Naive thymus-derived CD8-positive, alpha-beta T cell (primary cell): ENCODE measurements around the gene OR2H2. TPM values are rescaled to one million over a fixed set of nuclear protein-coding genes. Genes with fewer than 3 reads are reported as not detected.

Experiments
- ATAC-seq, 2 donors: fragments of 150-1000 bp; cut with Tn5 transposase in 1 of 2; sonication (Bioruptor Pico), chemical (Tn5 transposase) in 1 of 2; 1 replicate in 1 of 2; 2 replicates in 1 of 2; pipeline ENCODE4 v1.10.0; 2021; ENCODE audit warnings: mild to moderate bottlenecking in 2 of 2, moderate library complexity in 2 of 2
- POLR2A ChIA-PET: fragments of 350-600 bp; sonication (Branson Sonifier 250); formaldehyde crosslinking; loops from one replicate; lab custom pipeline; 2021; ENCODE audit warnings: antibody characterized with exemption; lab: Charles Lee
- DNase-seq, 10 donors: peaks; one replicate each; pipeline versions ENCODE4 v3.0.0 to v3.0.0-alpha.2; 2020 to 2022
- H3K27ac Mint-ChIP-seq, 10 donors: one replicate each; pipeline ENCODE4 v1.8.0; 2020 to 2022; ENCODE audit warnings: mild to moderate bottlenecking in 10 of 10, mixed read lengths in 10 of 10, moderate library complexity in 4 of 10, inconsistent platforms in 1 of 10
- H3K27me3 Mint-ChIP-seq, 5 donors: one replicate each; pipeline ENCODE4 v1.8.0; 2021 to 2022; ENCODE audit warnings: mixed read lengths in 5 of 5
- H3K36me3 Mint-ChIP-seq, 3 donors: one replicate each; pipeline ENCODE4 v1.8.0; 2020 to 2022; ENCODE audit warnings: mixed read lengths in 3 of 3, mild to moderate bottlenecking in 2 of 3, inconsistent platforms in 1 of 3
- H3K4me1 Mint-ChIP-seq, 4 donors: one replicate each; pipeline ENCODE4 v1.8.0; 2021 to 2022; ENCODE audit warnings: mixed read lengths in 4 of 4
- H3K4me3 Mint-ChIP-seq, 10 donors: one replicate each; pipeline ENCODE4 v1.8.0; 2020 to 2022; ENCODE audit warnings: mild to moderate bottlenecking in 10 of 10, mixed read lengths in 10 of 10, moderate library complexity in 6 of 10, inconsistent platforms in 1 of 10
- H3K9me3 Mint-ChIP-seq, 9 donors: one replicate each; pipeline ENCODE4 v1.8.0; 2020 to 2022; ENCODE audit warnings: mixed read lengths in 9 of 9, mild to moderate bottlenecking in 3 of 9, inconsistent platforms in 1 of 9, moderate library complexity in 1 of 9
- polyA plus RNA-seq, 3 donors: library from polyadenylated mRNA; unstranded; fragments of 300-500 nt; fragmentation: Illumina TruSeq; gene quantifications; one replicate each; pipeline ENCODE4 v1.2.3, GENCODE V29; 2021
- total RNA-seq, 8 experiments: library from RNA in 2 of 8; stranded (reverse) in 2 of 8; gene quantifications; one replicate each; pipeline ENCODE4 v1.2.3 and lab custom pipeline; 2021 to 2026

Gene OR2H2
- total and polyA plus RNA-seq, 5 experiments from 2014 or later, result not detected

GRCh38 chr6:29633534-29633905 lies 48.6 kb downstream of the OR2H2 start:
- Mint-ChIP-seq H3K27ac (peak overlapping the region; percentile 3 to 94 (median 86)), H3K27me3 (peaks cover 0 to 3% (median 0%) of the 10 kb centered on the region in 5 donors), H3K9me3 (no peaks in the 10 kb centered on the region), H3K36me3 (no peaks in the 10 kb centered on the region), H3K4me1 (peaks cover 26 to 61% (median 48%) of the 10 kb centered on the region in 4 donors), H3K4me3 (peak overlapping the region; percentile 76 to 95 (median 88))
- POLR2A ChIA-PET, result interaction anchor here (0.6 to 2.3 kb wide), 6 partner anchors 9 to 1140 kb away, joined by 3 to 15 read pairs (median 4); no protein-coding TSS in a partner anchor
- ATAC-seq, result peak in 1 of 2 donors; percentile 4
- no peak for DNase-seq

GRCh38 chr6:29637247-29637646 lies 52.3 kb downstream of the OR2H2 start:
- H3K9me3 Mint-ChIP-seq, result no peaks in the 10 kb centered on the region
- ATAC-seq, result no peak
- peak overlapping the region in 1 of 10 donors; percentile 19 for H3K27ac Mint-ChIP-seq
- H3K27me3 Mint-ChIP-seq, result no peaks in the 10 kb centered on the region
- no peak overlapping the region for H3K4me3 Mint-ChIP-seq
- H3K36me3 Mint-ChIP-seq, result no peaks in the 10 kb centered on the region
- no peak for DNase-seq
- POLR2A ChIA-PET, result interaction anchor here (0.6 kb wide), 2 partner anchors 12 to 43 kb away, joined by 4 to 5 read pairs; no protein-coding TSS in a partner anchor
- peaks cover 14 to 36% (median 29%) of the 10 kb centered on the region in 4 donors for H3K4me1 Mint-ChIP-seq

Other genes starting within 250 kb of the OR2H2 start
- not detected for gene OR5V1, start 216.3 kb upstream of the OR2H2 start, total RNA-seq
- gene OR5V1, start 216.3 kb upstream of the OR2H2 start, polyA plus RNA-seq, result not detected
- gene OR12D3, start 209.8 kb upstream of the OR2H2 start, total RNA-seq, result not detected
- not detected for gene OR12D3, start 209.8 kb upstream of the OR2H2 start, polyA plus RNA-seq
- not detected for gene OR12D2, start 189.5 kb upstream of the OR2H2 start, total RNA-seq
- gene OR12D2, start 189.5 kb upstream of the OR2H2 start, polyA plus RNA-seq, result not detected
- gene OR12D1, start 170.2 kb upstream of the OR2H2 start, total RNA-seq, result not detected
- gene OR12D1, start 170.2 kb upstream of the OR2H2 start, polyA plus RNA-seq, result not detected
- not detected for gene OR10C1, start 145.8 kb upstream of the OR2H2 start, total RNA-seq
- not detected for gene OR10C1, start 145.8 kb upstream of the OR2H2 start, polyA plus RNA-seq
- not detected for gene OR11A1, start 128.1 kb upstream of the OR2H2 start, total RNA-seq
- not detected for gene OR11A1, start 128.1 kb upstream of the OR2H2 start, polyA plus RNA-seq
- not detected for gene OR2H1, start 128.0 kb upstream of the OR2H2 start, total RNA-seq
- gene OR2H1, start 128.0 kb upstream of the OR2H2 start, polyA plus RNA-seq, result not detected
- gene MAS1L, start 97.2 kb upstream of the OR2H2 start, total RNA-seq, result not detected
- not detected for gene MAS1L, start 97.2 kb upstream of the OR2H2 start, polyA plus RNA-seq
- not detected for gene UBD, start 25.4 kb upstream of the OR2H2 start, total RNA-seq
- not detected for gene UBD, start 25.4 kb upstream of the OR2H2 start, polyA plus RNA-seq
- 10 to 100 TPM; 33.3 to 36.4 TPM for gene GABBR1, start 48.1 kb downstream of the OR2H2 start, total RNA-seq
- under 1 TPM; 0.46 to 0.92 (median 0.64) TPM for gene GABBR1, start 48.1 kb downstream of the OR2H2 start, polyA plus RNA-seq
- gene MOG, start 72.0 kb downstream of the OR2H2 start, total RNA-seq, result not detected
- not detected for gene MOG, start 72.0 kb downstream of the OR2H2 start, polyA plus RNA-seq
- gene ZFP57, start 96.0 kb downstream of the OR2H2 start, total RNA-seq, result 1 to 10 TPM; 4.6 to 5.6 TPM
- 1 to 10 TPM in 1 of 3 donors, not detected in 2; 1.8 TPM for gene ZFP57, start 96.0 kb downstream of the OR2H2 start, polyA plus RNA-seq
- 100 to 1,000 TPM; 717 to 744 TPM for gene HLA-F, start 138.3 kb downstream of the OR2H2 start, total RNA-seq
- 100 to 1,000 TPM; 457 to 626 (median 619) TPM for gene HLA-F, start 138.3 kb downstream of the OR2H2 start, polyA plus RNA-seq
- gene HLA-G, start 242.7 kb downstream of the OR2H2 start, total RNA-seq, result 1 to 10 TPM in 1 of 2 experiments, under 1 TPM in 1; 0.75 to 1.4 TPM
- gene HLA-G, start 242.7 kb downstream of the OR2H2 start, polyA plus RNA-seq, result 1 to 10 TPM; 1.1 to 1.9 (median 1.6) TPM